Breast epithelium (tissue), 4 donors: ENCODE data around the gene RAD50. TPM values are rescaled to one million over a fixed set of nuclear protein-coding genes. Genes with fewer than 3 reads are reported as not detected.

Experiments used
- DNase-seq, 2 donors: peaks; one replicate each; pipeline ENCODE4 v3.0.0-alpha.2; 2019; ENCODE audit warnings: low spot score in 2 of 2
- H3K27ac ChIP-seq, 2 donors: fragments of 200-600 bp; sonication (generic) in 1 of 2; one replicate each; pipeline ENCODE4 v1.5.1; 2016 to 2019; ENCODE audit warnings: mild to moderate bottlenecking in 1 of 2
- H3K27me3 ChIP-seq, 2 donors: fragments of 200-600 bp; sonication (generic) in 1 of 2; one replicate each; pipeline versions ENCODE4 v1.5.1 to v1.6.0; 2017 to 2019; ENCODE audit warnings: control low read depth in 1 of 2, mild to moderate bottlenecking in 1 of 2
- H3K36me3 ChIP-seq: fragments of 200-600 bp; one replicate; pipeline ENCODE4 v1.5.1; 2019
- H3K4me1 ChIP-seq, 2 donors: fragments of 200-600 bp; sonication (generic); one replicate each; pipeline ENCODE4 v1.5.1; 2016 to 2019; ENCODE audit warnings: control low read depth in 1 of 2
- H3K4me3 ChIP-seq, 3 donors: fragments of 200-600 bp; sonication (generic); 1 replicate in 2 of 3; 2 replicates in 1 of 3; pipeline ENCODE4 v1.5.1; 2016 to 2019; ENCODE audit warnings: mild to moderate bottlenecking in 3 of 3, moderate library complexity in 2 of 3
- H3K9me3 ChIP-seq, 2 donors: fragments of 200-600 bp; sonication (generic) in 1 of 2; one replicate each; pipeline ENCODE4 v1.5.1; 2016 to 2019; ENCODE audit warnings: control low read depth in 1 of 2
- CTCF ChIP-seq, 3 donors: fragments of 450-650 bp; IDR thresholded peaks; one replicate each; pipeline ENCODE4 v1.5.1; 2016 to 2017; ENCODE audit warnings: antibody characterized with exemption in 3 of 3, mild to moderate bottlenecking in 3 of 3, moderate library complexity in 3 of 3
- POLR2A ChIP-seq: fragments of 450-650 bp; IDR thresholded peaks from one replicate; pipeline ENCODE4 v1.6.1; 2016; ENCODE audit warnings: antibody characterized with exemption, mild to moderate bottlenecking, moderate library complexity
- POLR2AphosphoS5 ChIP-seq, 3 donors: sonication (generic); formaldehyde crosslinking; IDR thresholded peaks; one replicate each; pipeline ENCODE4 v1.6.1; 2017; ENCODE audit warnings: antibody characterized with exemption in 3 of 3
- intact Hi-C: fragments of 100-400 bp; cut with DNase I; formaldehyde crosslinking; loops from one replicate; pipeline ENCODE4 v1.15.1; 2023; ENCODE audit warnings: low total_unique reads
- total RNA-seq, 3 donors: library from RNA; depleted of rRNA; stranded (reverse); fragments of >200 nt; gene quantifications; one replicate each; pipeline ENCODE4 v1.1.0, GENCODE V29; 2016

RAD50 gene
- total RNA-seq, 3 donors from 2014 or later: 44.2 to 47.4 (median 44.6) TPM

GRCh38 chr5:132673488-132673887, 116.7 kb downstream of the RAD50 start:
- DNase-seq: no peak
- Histone ChIP-seq H3K9me3 (no peaks in the 10 kb centered on the region), H3K27ac (no peak overlapping the region), H3K4me3 (no peak overlapping the region), H3K36me3 (no peaks in the 10 kb centered on the region), H3K4me1 (no peaks in the 10 kb centered on the region), H3K27me3 (no peaks in the 10 kb centered on the region)
- intact Hi-C loops: no loop called here
- TF ChIP-seq POLR2A (no peak), CTCF (IDR thresholded peaks at IDR 0.05) (no peak), POLR2AphosphoS5 (IDR thresholded peaks at IDR 0.05) (no peak)

GRCh38 chr5:132673939-132674630, 117.3 kb downstream of the RAD50 start, which contains the start of gene IL4:
TSS of gene IL4 (plus strand) at chr5:132673989. CDS start at chr5:132674051, 62 bp downstream.
- no peak for DNase-seq

GRCh38 chr5:132674671-132675506, 118.1 kb downstream of the RAD50 start:
- Histone ChIP-seq H3K36me3 (no peaks in the 10 kb centered on the region), H3K27me3 (no peaks in the 10 kb centered on the region), H3K27ac (peak overlapping the region; percentile 66 to 79), H3K9me3 (no peaks in the 10 kb centered on the region), H3K4me3 (peak overlapping the region in 2 of 3 donors; percentile 34 to 43), H3K4me1 (no peaks in the 10 kb centered on the region)
- intact Hi-C loops: no loop called here
- TF ChIP-seq CTCF (IDR thresholded peaks at IDR 0.05) (no peak), POLR2AphosphoS5 (IDR thresholded peaks at IDR 0.05) (no peak), POLR2A (no peak)
- DNase-seq: no peak

More at GRCh38 chr5:132673939-132674630, 117.3 kb downstream of the RAD50 start, which contains the start of gene IL4:
- no peaks in the 10 kb centered on the region for H3K27me3 ChIP-seq
- H3K27ac ChIP-seq: peak within 1 kb of the TSS; percentile 66 to 79
- H3K9me3 ChIP-seq: no peaks in the 10 kb centered on the region
- TF ChIP-seq POLR2A: no peak
- TF ChIP-seq POLR2AphosphoS5 (IDR thresholded peaks at IDR 0.05): no peak
- no peak for TF ChIP-seq CTCF (IDR thresholded peaks at IDR 0.05)
- intact Hi-C loops: no loop called here
- H3K36me3 ChIP-seq: no peaks in the 10 kb centered on the region
- peak within 1 kb of the TSS in 2 of 3 donors; percentile 34 to 43 for H3K4me3 ChIP-seq
- H3K4me1 ChIP-seq: no peaks in the 10 kb centered on the region

- Histone ChIP-seq H3K27me3 (no peaks in the 10 kb centered on the region), H3K36me3 (no peaks in the 10 kb centered on the region), H3K9me3 (no peaks in the 10 kb centered on the region), H3K27ac (no peak overlapping the region), H3K4me3 (no peak overlapping the region), H3K4me1 (no peaks in the 10 kb centered on the region)
- DNase-seq: no peak
- TF ChIP-seq POLR2AphosphoS5 (IDR thresholded peaks at IDR 0.05) (no peak), CTCF (IDR thresholded peaks at IDR 0.05) (no peak), POLR2A (no peak)
- intact Hi-C loops: no loop called here
Measured at GRCh38 chr5:132675936-132676689, 119.3 kb downstream of the RAD50 start.
